Uterus (tissue), 4 donors: ENCODE measurements around the gene VPS18. TPM values are rescaled to one million over a fixed set of nuclear protein-coding genes. Genes with fewer than 3 reads are reported as not detected.

Source experiments
- DNase-seq, 2 donors: peaks; one replicate each; pipeline ENCODE4 v3.0.0-alpha.2; 2019 to 2020
- H3K27ac ChIP-seq, 2 donors: fragments of 200-600 bp; sonication (generic); 1 replicate in 1 of 2; 2 replicates in 1 of 2; pipeline ENCODE4 v1.5.1; 2016 to 2018
- H3K27me3 ChIP-seq, 2 donors: fragments of 200-600 bp; sonication (generic); one replicate each; pipeline ENCODE4 v1.5.1; 2018 to 2019; ENCODE audit warnings: control low read depth in 1 of 2
- H3K36me3 ChIP-seq, 2 donors: fragments of 200-600 bp; sonication (generic); one replicate each; pipeline ENCODE4 v1.5.1; 2019; ENCODE audit warnings: control low read depth in 1 of 2
- H3K4me1 ChIP-seq, 2 donors: fragments of 200-600 bp; sonication (generic); one replicate each; pipeline ENCODE4 v1.5.1; 2018 to 2019; ENCODE audit warnings: control low read depth in 1 of 2
- H3K4me3 ChIP-seq, 2 donors: fragments of 200-600 bp; sonication (generic); 1 replicate in 1 of 2; 2 replicates in 1 of 2; pipeline ENCODE4 v1.5.1; 2018 to 2019; ENCODE audit warnings: mild to moderate bottlenecking in 1 of 2
- H3K9me3 ChIP-seq, 2 donors: fragments of 200-600 bp; sonication (generic); one replicate each; pipeline ENCODE4 v1.5.1; 2019; ENCODE audit warnings: control low read depth in 1 of 2
- POLR2A ChIP-seq, 2 donors: fragments of 450-650 bp; IDR thresholded peaks; one replicate each; pipeline ENCODE4 v1.6.1; 2016; ENCODE audit warnings: antibody characterized with exemption in 2 of 2, mild to moderate bottlenecking in 1 of 2, moderate library complexity in 1 of 2
- intact Hi-C: fragments of 100-400 bp; cut with DNase I; formaldehyde crosslinking; loops from one replicate; pipeline ENCODE4 v1.15.1; 2023; ENCODE audit warnings: low total_unique reads
- total RNA-seq, 4 donors: library from RNA; depleted of rRNA in 3 of 4; stranded (reverse); fragments of >200 nt in 3 of 4; gene quantifications; one replicate each; pipeline versions ENCODE4 v1.1.0 to v1.2.4, GENCODE V29; 2014 to 2023
- TF ChIP-seq, protein P1 (sequence below), 4 experiments: fragments of 200-600 bp in 2 of 4; fragments of 450-650 bp in 2 of 4; sonication (generic) in 2 of 4; IDR thresholded peaks; one replicate each; pipeline ENCODE4 v1.5.1; 2016 to 2019; ENCODE audit warnings: antibody characterized with exemption in 4 of 4, mild to moderate bottlenecking in 2 of 4, moderate library complexity in 1 of 4
- donor health status: DM: yes; HTN: yes; CAD: no.

VPS18 gene
- total RNA-seq, 4 donors from 2014 or later, result 3.8 to 33.3 (median 17.3) TPM

DNA sequence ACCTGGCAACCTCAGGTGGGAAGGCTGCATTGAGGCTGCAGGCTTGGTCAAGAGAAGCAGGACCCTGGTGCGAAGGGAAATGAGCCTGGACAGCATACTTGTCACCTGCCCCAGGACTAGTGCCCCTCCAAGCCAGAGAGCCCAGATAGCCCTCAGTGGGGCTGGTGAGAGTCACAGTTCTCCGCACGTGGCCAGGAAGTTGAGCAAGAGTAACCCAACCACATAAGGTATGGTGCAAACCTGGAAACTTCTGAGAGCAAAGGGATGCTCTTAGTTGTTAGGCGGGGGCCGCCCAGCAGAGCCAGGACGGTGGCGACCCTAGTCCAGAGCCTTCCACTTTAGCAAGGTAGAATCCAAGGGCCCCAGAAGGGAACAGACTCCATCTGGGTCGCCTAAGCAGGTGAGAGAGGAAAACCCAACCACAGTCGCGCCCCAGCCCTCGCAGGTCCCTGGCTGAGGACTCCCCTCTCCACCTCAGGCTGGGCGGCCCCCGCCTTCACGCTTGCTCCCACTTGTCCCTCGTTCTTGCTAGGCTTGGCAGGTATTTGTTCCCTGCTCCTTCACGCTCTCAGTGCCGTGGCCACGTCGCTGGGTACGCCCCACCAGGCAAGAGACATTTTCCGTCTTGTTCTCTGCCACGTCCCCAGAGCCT lies 1.1 kb upstream of the VPS18 start:
- H3K27ac ChIP-seq, result peak overlapping the region; percentile 86 to 91
- DNase-seq, result no peak
- H3K4me3 ChIP-seq, result no peak overlapping the region
- H3K36me3 ChIP-seq, result no peaks in the 10 kb centered on the region
- H3K27me3 ChIP-seq, result no peaks in the 10 kb centered on the region
- no peaks in the 10 kb centered on the region for H3K9me3 ChIP-seq
- TF ChIP-seq, protein P1, sequence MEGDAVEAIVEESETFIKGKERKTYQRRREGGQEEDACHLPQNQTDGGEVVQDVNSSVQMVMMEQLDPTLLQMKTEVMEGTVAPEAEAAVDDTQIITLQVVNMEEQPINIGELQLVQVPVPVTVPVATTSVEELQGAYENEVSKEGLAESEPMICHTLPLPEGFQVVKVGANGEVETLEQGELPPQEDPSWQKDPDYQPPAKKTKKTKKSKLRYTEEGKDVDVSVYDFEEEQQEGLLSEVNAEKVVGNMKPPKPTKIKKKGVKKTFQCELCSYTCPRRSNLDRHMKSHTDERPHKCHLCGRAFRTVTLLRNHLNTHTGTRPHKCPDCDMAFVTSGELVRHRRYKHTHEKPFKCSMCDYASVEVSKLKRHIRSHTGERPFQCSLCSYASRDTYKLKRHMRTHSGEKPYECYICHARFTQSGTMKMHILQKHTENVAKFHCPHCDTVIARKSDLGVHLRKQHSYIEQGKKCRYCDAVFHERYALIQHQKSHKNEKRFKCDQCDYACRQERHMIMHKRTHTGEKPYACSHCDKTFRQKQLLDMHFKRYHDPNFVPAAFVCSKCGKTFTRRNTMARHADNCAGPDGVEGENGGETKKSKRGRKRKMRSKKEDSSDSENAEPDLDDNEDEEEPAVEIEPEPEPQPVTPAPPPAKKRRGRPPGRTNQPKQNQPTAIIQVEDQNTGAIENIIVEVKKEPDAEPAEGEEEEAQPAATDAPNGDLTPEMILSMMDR (IDR thresholded peaks at IDR 0.05), result no peak
- TF ChIP-seq POLR2A (IDR thresholded peaks at IDR 0.05), result no peak
- intact Hi-C loops, result no loop called here
- no peaks in the 10 kb centered on the region for H3K4me1 ChIP-seq

DNA sequence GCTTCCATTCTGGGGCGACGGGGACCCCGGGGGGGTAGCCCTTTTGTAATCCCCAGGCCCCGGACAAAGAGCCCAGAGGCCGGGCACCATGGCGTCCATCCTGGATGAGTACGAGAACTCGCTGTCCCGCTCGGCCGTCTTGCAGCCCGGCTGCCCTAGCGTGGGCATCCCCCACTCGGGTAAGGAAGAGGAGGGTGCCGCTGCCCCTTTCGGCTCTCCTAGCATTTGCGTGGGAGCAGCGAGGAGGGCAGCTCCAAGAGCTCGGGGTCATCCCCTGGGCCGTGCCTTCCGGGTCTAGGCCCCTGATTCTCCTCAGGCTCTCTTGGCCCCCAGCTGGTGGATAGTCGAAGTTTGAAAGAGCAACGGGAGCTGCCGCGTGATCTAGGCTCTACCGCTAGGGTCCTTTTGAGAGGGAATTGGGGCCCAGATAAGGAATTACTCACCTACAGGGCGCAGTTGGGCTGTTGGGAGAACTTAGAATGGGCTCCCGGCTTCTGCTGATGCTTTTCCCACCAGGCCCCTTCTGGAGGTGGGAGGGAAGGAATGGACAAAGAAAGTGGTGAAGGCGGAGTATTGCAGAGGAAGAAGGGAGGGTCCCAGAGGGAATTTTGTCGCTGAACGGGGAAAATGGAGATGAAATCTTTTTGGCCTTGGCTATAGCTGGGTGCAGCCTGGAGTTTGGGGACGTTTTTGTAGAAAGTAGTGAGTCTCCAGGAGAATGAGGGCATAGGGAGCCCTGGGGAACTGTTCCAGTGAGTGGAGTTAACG lies 615 bp downstream of the VPS18 start:
- no peaks in the 10 kb centered on the region for H3K4me1 ChIP-seq
- DNase-seq, result peak; percentile 48
- H3K27ac ChIP-seq, result peak overlapping the region; percentile 86 to 91
- intact Hi-C loops, result no loop called here
- no peaks in the 10 kb centered on the region for H3K36me3 ChIP-seq
- H3K27me3 ChIP-seq, result no peaks in the 10 kb centered on the region
- TF ChIP-seq, protein P1 (IDR thresholded peaks at IDR 0.05), result peak in 3 of 4 experiments; percentile 28 to 58 (median 33)
- TF ChIP-seq POLR2A (IDR thresholded peaks at IDR 0.05), result no peak
- no peaks in the 10 kb centered on the region for H3K9me3 ChIP-seq
- peak overlapping the region; percentile 59 to 83 for H3K4me3 ChIP-seq

DNA sequence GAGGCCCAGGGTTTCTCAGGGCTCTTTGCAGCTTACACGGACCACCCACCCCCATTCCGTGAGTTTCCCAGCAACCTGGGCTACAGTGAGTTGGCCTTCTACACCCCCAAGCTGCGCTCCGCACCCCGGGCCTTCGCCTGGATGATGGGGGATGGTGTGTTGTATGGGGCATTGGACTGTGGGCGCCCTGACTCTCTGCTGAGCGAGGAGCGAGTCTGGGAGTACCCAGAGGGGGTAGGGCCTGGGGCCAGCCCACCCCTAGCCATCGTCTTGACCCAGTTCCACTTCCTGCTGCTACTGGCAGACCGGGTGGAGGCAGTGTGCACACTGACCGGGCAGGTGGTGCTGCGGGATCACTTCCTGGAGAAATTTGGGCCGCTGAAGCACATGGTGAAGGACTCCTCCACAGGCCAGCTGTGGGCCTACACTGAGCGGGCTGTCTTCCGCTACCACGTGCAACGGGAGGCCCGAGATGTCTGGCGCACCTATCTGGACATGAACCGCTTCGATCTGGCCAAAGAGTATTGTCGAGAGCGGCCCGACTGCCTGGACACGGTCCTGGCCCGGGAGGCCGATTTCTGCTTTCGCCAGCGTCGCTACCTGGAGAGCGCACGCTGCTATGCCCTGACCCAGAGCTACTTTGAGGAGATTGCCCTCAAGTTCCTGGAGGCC lies 5.4 kb downstream of the VPS18 start:
- intact Hi-C loops, result loop anchor here (5.0 to 10.0 kb wide), 2 partner anchors 125 to 288 kb away; no protein-coding TSS in a partner anchor
- Histone ChIP-seq H3K27me3 (no peaks in the 10 kb centered on the region), H3K4me3 (no peak overlapping the region), H3K9me3 (no peaks in the 10 kb centered on the region), H3K4me1 (no peaks in the 10 kb centered on the region), H3K36me3 (no peaks in the 10 kb centered on the region), H3K27ac (no peak overlapping the region)
- no peak for DNase-seq
- TF ChIP-seq, protein P1 (IDR thresholded peaks at IDR 0.05), result no peak
- TF ChIP-seq POLR2A (IDR thresholded peaks at IDR 0.05), result no peak

DNA sequence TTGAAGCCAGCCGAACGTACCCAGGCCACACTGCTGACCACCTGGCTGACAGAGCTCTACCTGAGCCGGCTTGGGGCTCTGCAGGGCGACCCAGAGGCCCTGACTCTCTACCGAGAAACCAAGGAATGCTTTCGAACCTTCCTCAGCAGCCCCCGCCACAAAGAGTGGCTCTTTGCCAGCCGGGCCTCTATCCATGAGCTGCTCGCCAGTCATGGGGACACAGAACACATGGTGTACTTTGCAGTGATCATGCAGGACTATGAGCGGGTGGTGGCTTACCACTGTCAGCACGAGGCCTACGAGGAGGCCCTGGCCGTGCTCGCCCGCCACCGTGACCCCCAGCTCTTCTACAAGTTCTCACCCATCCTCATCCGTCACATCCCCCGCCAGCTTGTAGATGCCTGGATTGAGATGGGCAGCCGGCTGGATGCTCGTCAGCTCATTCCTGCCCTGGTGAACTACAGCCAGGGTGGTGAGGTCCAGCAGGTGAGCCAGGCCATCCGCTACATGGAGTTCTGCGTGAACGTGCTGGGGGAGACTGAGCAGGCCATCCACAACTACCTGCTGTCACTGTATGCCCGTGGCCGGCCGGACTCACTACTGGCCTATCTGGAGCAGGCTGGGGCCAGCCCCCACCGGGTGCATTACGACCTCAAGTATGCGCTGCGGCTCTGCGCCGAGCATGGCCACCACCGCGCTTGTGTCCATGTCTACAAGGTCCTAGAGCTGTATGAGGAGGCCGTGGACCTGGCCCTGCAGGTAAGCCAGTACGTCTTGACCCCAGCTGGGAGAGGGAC lies 6.2 kb downstream of the VPS18 start:
- intact Hi-C loops, result loop anchor here (5.0 to 10.0 kb wide), 2 partner anchors 124 to 287 kb away; no protein-coding TSS in a partner anchor
- no peaks in the 10 kb centered on the region for H3K9me3 ChIP-seq
- no peak overlapping the region for H3K27ac ChIP-seq
- no peak for TF ChIP-seq POLR2A (IDR thresholded peaks at IDR 0.05)
- H3K27me3 ChIP-seq, result no peaks in the 10 kb centered on the region
- no peaks in the 10 kb centered on the region for H3K36me3 ChIP-seq
- no peaks in the 10 kb centered on the region for H3K4me1 ChIP-seq
- no peak for DNase-seq
- H3K4me3 ChIP-seq, result no peak overlapping the region

DNA sequence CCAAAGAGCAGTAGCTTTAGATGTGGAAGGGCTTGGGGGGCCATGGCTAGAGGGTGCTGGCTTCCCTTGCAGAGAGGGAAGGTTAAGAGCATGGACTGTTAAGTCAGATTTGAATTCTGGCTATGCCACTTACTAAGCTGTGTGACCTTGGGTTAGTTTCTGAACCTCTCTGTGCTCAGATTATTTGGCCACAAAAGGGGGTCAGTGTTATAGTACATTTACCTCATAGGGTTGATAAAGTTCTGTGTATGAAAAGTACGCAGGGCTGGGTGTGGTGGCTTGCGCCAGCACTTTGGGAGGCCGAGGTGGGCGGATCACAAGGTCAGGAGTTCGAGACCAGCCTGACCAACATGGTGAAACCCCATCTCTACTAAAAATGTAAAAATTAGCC lies 6.8 kb downstream of the VPS18 start:
- H3K36me3 ChIP-seq, result no peaks in the 10 kb centered on the region
- intact Hi-C loops, result loop anchor here (5.0 to 10.0 kb wide), 2 partner anchors 124 to 286 kb away; no protein-coding TSS in a partner anchor
- no peaks in the 10 kb centered on the region for H3K9me3 ChIP-seq
- DNase-seq, result no peak
- TF ChIP-seq, protein P1 (IDR thresholded peaks at IDR 0.05), result no peak
- TF ChIP-seq POLR2A (IDR thresholded peaks at IDR 0.05), result no peak
- H3K27me3 ChIP-seq, result no peaks in the 10 kb centered on the region
- peaks cover 0 to 4% of the 10 kb centered on the region in 2 donors for H3K4me1 ChIP-seq
- no peak overlapping the region for H3K4me3 ChIP-seq
- H3K27ac ChIP-seq, result no peak overlapping the region
